Spleen (tissue), 11 donors: ENCODE data around the gene MMRN2. TPM values are rescaled to one million over a fixed set of nuclear protein-coding genes. Genes with fewer than 3 reads are reported as not detected.

Source experiments
- DNase-seq: peaks from one replicate; pipeline ENCODE4 v3.0.0-alpha.2; 2020
- H3K27ac ChIP-seq, 8 donors: fragments of 200-600 bp; sonication (generic) in 7 of 8; 1 replicate in 4 of 8; 2 replicates in 4 of 8; pipeline versions ENCODE4 v1.5.0 to v1.8.0; 2016 to 2021; ENCODE audit warnings: inconsistent platforms in 4 of 8, mild to moderate bottlenecking in 4 of 8, moderate library complexity in 1 of 8
- H3K27me3 ChIP-seq, 7 donors: fragments of 200-600 bp; sonication (generic) in 6 of 7; replicated peaks in 1 of 7; 1 replicate in 4 of 7; 2 replicates in 3 of 7; pipeline versions ENCODE4 v1.5.0 to v1.8.0; 2016 to 2021; ENCODE audit warnings: inconsistent platforms in 3 of 7, mild to moderate bottlenecking in 1 of 7
- H3K36me3 ChIP-seq, 6 donors: fragments of 200-600 bp; sonication (generic) in 5 of 6; 1 replicate in 4 of 6; 2 replicates in 2 of 6; pipeline versions ENCODE4 v1.5.0 to v1.8.0; 2016 to 2021; ENCODE audit warnings: inconsistent platforms in 2 of 6
- H3K4me1 ChIP-seq, 6 donors: fragments of 200-600 bp; sonication (generic) in 5 of 6; 1 replicate in 3 of 6; 2 replicates in 3 of 6; pipeline versions ENCODE4 v1.5.0 to v1.8.0; 2016 to 2021; ENCODE audit warnings: inconsistent platforms in 3 of 6
- H3K4me3 ChIP-seq, 8 donors: fragments of 200-600 bp; sonication (generic) in 7 of 8; 1 replicate in 4 of 8; 2 replicates in 4 of 8; pipeline versions ENCODE4 v1.5.0 to v1.8.0; 2016 to 2021; ENCODE audit warnings: inconsistent platforms in 4 of 8, mild to moderate bottlenecking in 4 of 8, moderate library complexity in 2 of 8
- H3K9me3 ChIP-seq, 8 donors: fragments of 200-600 bp; sonication (generic) in 7 of 8; 1 replicate in 4 of 8; 2 replicates in 4 of 8; pipeline versions ENCODE4 v1.5.0 to v1.8.0; 2016 to 2021; ENCODE audit warnings: inconsistent platforms in 4 of 8
- POLR2A ChIP-seq, 3 donors: fragments of 450-650 bp; IDR thresholded peaks; one replicate each; pipeline ENCODE4 v1.5.1; 2017; ENCODE audit warnings: antibody characterized with exemption in 3 of 3, mild to moderate bottlenecking in 1 of 3
- POLR2AphosphoS5 ChIP-seq, 3 donors: sonication (generic); formaldehyde crosslinking; IDR thresholded peaks; one replicate each; pipeline ENCODE4 v1.5.1; 2017; ENCODE audit warnings: antibody characterized with exemption in 3 of 3
- WGBS, 5 donors: extraction: QIAGEN DNeasy Blood & Tissue Kit in 3 of 5; methylation state at CpG; one replicate each; pipeline versions ENCODE4 v1.1.5 to v1.1.7; 2013 to 2018; 5-methylcytosine and 5-hydroxymethylcytosine counted together
- intact Hi-C: fragments of 100-400 bp; cut with DNase I; formaldehyde crosslinking; loops from one replicate; pipeline ENCODE4 v1.15.0; 2023; ENCODE audit warnings: low total_unique reads
- polyA plus RNA-seq, 3 donors: library from polyadenylated mRNA; stranded (reverse); fragments of 200-250 nt; gene quantifications; one replicate each; pipeline ENCODE4 v1.2.1, GENCODE V29; 2013
- total RNA-seq, 7 donors: library from RNA; depleted of rRNA in 3 of 7; stranded (reverse); fragments of >200 nt in 3 of 7; fragmentation: NEBNext Ultra II Directional in 4 of 7; extraction: Animal tissue kit (Norgen Biotek cat#: 25700) in 4 of 7; gene quantifications; one replicate each; pipeline versions ENCODE4 v1.1.0 to v1.2.1, GENCODE V29; 2016 to 2021
- TF ChIP-seq, protein P1 (sequence below), 11 experiments: fragments of 200-600 bp in 7 of 11; fragments of 450-650 bp in 4 of 11; sonication (generic) in 4 of 11; IDR thresholded peaks in 8 of 11; conservative IDR thresholded peaks in 3 of 11; 1 replicate in 7 of 11; 2 replicates in 4 of 11; pipeline versions ENCODE4 v1.4.0 to v1.8.0; 2016 to 2021; ENCODE audit warnings: antibody characterized with exemption in 11 of 11, inconsistent platforms in 4 of 11, mild to moderate bottlenecking in 1 of 11
- donor health status: healthy with polysubstance abuse.
- donor health status: DM: no; HTN: no; CAD: no; lungs with moderate emphysema.
- donor health status: DM: no; HTN: no; CAD: no.
- donor health status: Bipolar disorder and iron deficiency.
- donor health status: healthy.
- donor health status: DM: no; HTN: no; CAD: no.
- donor health status: DM: yes; HTN: yes; CAD: no.

Gene MMRN2
- total and polyA plus RNA-seq, 10 donors = 4.8 to 120 (median 77.0) TPM

DNA sequence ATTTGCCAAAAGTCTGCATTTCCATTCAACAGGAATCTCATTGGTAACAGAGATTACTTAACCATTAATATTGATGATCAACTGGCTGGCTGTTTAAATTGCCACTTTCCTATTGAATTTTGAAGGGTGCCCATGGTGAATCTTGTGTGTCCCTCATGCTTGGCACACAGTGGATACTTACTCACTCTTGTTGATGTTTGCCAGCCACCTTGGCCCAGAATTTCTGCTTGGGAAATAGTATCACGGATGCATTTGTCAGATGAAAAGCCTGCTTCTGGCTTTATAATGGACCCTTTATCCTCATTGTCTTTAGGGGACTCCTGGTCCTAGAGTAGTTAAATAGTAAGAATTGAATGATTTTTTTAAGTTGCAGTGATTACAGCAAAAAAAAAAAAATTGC lies 52.0 kb downstream of the MMRN2 start:
- no peak overlapping the region for H3K4me3 ChIP-seq
- H3K27me3 ChIP-seq = peaks cover 0 to 4% (median 0%) of the 10 kb centered on the region in 7 donors
- peaks cover 0 to 14% (median 0%) of the 10 kb centered on the region in 8 donors for H3K9me3 ChIP-seq
- WGBS, 5 donors = 88 to 95% (median 93%) methylated on average over 1 of the region's 1 CpG
- no peak overlapping the region for H3K27ac ChIP-seq
- intact Hi-C loops = no loop called here
- peaks cover 0 to 10% (median 0%) of the 10 kb centered on the region in 6 donors for H3K36me3 ChIP-seq
- TF ChIP-seq, protein P1, sequence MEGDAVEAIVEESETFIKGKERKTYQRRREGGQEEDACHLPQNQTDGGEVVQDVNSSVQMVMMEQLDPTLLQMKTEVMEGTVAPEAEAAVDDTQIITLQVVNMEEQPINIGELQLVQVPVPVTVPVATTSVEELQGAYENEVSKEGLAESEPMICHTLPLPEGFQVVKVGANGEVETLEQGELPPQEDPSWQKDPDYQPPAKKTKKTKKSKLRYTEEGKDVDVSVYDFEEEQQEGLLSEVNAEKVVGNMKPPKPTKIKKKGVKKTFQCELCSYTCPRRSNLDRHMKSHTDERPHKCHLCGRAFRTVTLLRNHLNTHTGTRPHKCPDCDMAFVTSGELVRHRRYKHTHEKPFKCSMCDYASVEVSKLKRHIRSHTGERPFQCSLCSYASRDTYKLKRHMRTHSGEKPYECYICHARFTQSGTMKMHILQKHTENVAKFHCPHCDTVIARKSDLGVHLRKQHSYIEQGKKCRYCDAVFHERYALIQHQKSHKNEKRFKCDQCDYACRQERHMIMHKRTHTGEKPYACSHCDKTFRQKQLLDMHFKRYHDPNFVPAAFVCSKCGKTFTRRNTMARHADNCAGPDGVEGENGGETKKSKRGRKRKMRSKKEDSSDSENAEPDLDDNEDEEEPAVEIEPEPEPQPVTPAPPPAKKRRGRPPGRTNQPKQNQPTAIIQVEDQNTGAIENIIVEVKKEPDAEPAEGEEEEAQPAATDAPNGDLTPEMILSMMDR (IDR thresholded peaks at IDR 0.05 in 8 of 11, conservative IDR thresholded peaks at IDR 0.05 in 3 of 11) = no peak
- no peak for TF ChIP-seq POLR2AphosphoS5 (IDR thresholded peaks at IDR 0.05)
- TF ChIP-seq POLR2A (IDR thresholded peaks at IDR 0.05) = no peak
- DNase-seq = no peak
- no peaks in the 10 kb centered on the region for H3K4me1 ChIP-seq

DNA sequence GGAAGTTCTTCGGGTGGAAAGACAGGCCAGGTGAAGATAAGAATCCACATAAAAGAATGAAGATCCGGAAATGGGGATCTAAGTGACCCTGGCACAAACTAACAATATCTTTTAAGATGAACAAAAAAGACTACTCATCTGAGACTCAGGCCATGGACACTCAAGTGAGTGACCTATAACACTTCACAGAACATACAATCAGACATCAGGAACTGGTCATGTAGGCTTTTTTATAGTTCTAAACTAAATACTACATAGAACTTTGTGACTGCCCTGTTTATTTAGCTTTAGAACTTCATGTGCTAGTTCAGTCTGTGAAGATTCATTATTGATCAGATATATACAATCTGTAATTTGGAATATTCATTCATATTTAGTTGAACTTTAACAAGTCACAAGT lies 52.8 kb downstream of the MMRN2 start:
- DNase-seq = no peak
- Histone ChIP-seq H3K4me1 (no peaks in the 10 kb centered on the region), H3K4me3 (no peak overlapping the region), H3K27me3 (peaks cover 0 to 4% (median 0%) of the 10 kb centered on the region in 7 donors), H3K27ac (no peak overlapping the region), H3K36me3 (peaks cover 0 to 13% (median 0%) of the 10 kb centered on the region in 6 donors), H3K9me3 (peaks cover 0 to 14% (median 0%) of the 10 kb centered on the region in 8 donors)
- TF ChIP-seq POLR2A (IDR thresholded peaks at IDR 0.05) (no peak), POLR2AphosphoS5 (IDR thresholded peaks at IDR 0.05) (no peak)
- TF ChIP-seq, protein P1 (IDR thresholded peaks at IDR 0.05 in 8 of 11, conservative IDR thresholded peaks at IDR 0.05 in 3 of 11) = no peak
- intact Hi-C loops = no loop called here
- 85 to 96% (median 87%) methylated on average over 2 of the region's 2 CpGs for WGBS, 5 donors

DNA sequence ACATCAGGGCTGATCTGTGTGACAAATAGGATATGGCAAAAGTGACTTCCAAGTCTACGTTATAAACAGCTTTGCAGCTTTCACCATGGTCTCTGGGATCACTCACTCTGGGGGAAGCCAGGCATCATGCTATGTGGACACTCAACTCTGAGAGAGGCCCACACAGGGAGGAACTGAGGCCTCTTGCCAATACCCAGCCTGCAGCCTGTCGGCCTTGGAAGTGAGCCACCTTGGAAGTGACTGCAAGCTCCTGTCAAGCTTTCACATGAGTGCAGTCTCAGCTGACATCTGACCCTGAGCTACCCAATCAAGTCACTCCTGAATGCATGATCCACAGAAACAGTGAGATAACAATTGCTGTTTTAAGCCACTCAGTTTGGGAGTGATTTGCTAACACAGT lies 56.5 kb downstream of the MMRN2 start:
- TF ChIP-seq POLR2AphosphoS5 (IDR thresholded peaks at IDR 0.05) (no peak), POLR2A (IDR thresholded peaks at IDR 0.05) (no peak)
- TF ChIP-seq, protein P1 (IDR thresholded peaks at IDR 0.05 in 8 of 11, conservative IDR thresholded peaks at IDR 0.05 in 3 of 11) = no peak
- intact Hi-C loops = no loop called here
- no peak for DNase-seq
- Histone ChIP-seq H3K27ac (no peak overlapping the region), H3K27me3 (peaks cover 0 to 20% (median 0%) of the 10 kb centered on the region in 7 donors), H3K9me3 (peaks cover 0 to 4% (median 0%) of the 10 kb centered on the region in 8 donors), H3K4me1 (no peaks in the 10 kb centered on the region), H3K4me3 (no peak overlapping the region), H3K36me3 (peaks cover 0 to 13% (median 0%) of the 10 kb centered on the region in 6 donors)
- 56 to 70% (median 66%) methylated on average over 2 of the region's 2 CpGs for WGBS, 5 donors

DNA sequence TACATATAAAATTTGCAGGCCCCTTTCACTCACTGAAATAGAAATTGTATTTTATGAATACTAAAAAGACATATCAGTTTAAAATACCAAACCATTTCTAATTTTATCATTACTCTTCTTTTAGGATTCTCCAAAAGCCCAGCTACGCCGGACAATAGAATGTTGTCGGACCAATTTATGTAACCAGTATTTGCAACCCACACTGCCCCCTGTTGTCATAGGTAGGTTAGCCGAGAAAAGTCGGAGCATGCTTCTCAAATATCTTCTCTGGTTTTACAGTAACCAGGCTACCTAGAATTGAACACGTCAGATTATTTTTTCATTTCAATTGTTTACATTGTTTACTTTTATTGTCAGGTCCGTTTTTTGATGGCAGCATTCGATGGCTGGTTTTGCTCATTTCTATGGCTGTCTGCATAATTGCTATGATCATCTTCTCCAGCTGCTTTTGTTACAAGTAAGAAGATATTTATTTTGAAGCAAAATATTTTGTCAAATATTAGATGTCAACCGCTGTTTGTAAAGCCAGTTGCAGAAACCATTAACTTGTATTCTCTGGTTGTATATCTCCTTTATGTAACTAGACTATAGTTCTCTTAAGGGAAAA lies 57.6 kb downstream of the MMRN2 start:
- 20 to 23% (median 21%) methylated on average over 9 of the region's 9 CpGs for WGBS, 5 donors
- intact Hi-C loops = loop anchor here (10.0 kb wide), 1 partner anchor 195 kb away; no protein-coding TSS in a partner anchor
- no peak overlapping the region for H3K27ac ChIP-seq

More for the DNA sequence above, 57.6 kb downstream of the MMRN2 start:
- DNase-seq = no peak
- Histone ChIP-seq H3K27me3 (peaks cover 0 to 20% (median 0%) of the 10 kb centered on the region in 7 donors), H3K4me3 (no peak overlapping the region), H3K36me3 (peaks cover 0 to 13% (median 0%) of the 10 kb centered on the region in 6 donors), H3K4me1 (no peaks in the 10 kb centered on the region), H3K9me3 (no peaks in the 10 kb centered on the region)
- TF ChIP-seq, protein P1 (IDR thresholded peaks at IDR 0.05 in 8 of 11, conservative IDR thresholded peaks at IDR 0.05 in 3 of 11) = peak in 10 of 11 experiments; percentile 32 to 76 (median 68)
- no peak for TF ChIP-seq POLR2A (IDR thresholded peaks at IDR 0.05)
- no peak for TF ChIP-seq POLR2AphosphoS5 (IDR thresholded peaks at IDR 0.05)
